ENCODE measurements around the gene ITCH.

Gene ITCH

DNA sequence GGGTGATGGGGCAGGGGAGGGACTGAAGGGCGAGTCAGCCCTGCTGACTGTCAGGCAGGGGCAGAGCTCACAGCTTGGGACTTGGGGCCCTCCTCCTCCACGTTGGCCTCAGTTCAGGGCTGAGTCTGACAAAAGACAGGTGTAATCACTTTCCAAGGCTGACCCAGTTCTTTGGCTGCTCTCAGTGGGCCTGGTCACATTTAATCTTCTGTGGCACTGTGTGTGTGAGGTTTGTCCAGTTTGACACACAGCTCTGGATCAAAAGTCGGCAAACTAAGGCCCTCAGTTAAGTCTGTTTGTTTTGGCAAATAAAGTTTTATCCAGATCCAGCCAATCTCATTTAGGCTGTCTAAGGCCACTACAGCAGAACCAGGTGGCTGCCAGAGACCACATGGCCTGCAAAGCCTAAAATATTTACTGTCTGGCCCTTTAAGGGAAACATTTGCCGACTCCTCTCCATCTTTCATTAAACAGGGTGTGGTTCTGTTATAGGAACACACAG, 190.3 kb downstream of the ITCH start:
- no peaks in the 10 kb centered on the region; a peak in 1 of 3 replicates for H3K36me3 ChIP-seq (ENCODE audit: control insufficient read depth in 2 of 2, insufficient read depth in 1 of 2, low read length in 2 of 2)
- no peak overlapping the region for H3K4me3 ChIP-seq (ENCODE audit: low read depth, low read length)
- ChIA-PET POLR2A (no interaction called here), CTCF (interaction anchor here (0.5 to 0.9 kb wide), 3 partner anchors 9 to 353 kb away, joined by 3 to 4 read pairs (median 3); no protein-coding TSS in a partner anchor)
- H3K9me3 ChIP-seq (ENCODE audit: control insufficient read depth, insufficient read depth, low read depth, low read length): no peaks in the 10 kb centered on the region
- no peak overlapping the region for H3K27ac ChIP-seq (ENCODE audit: extremely low read depth, low read depth, low read length)
- TF ChIP-seq, protein P1, sequence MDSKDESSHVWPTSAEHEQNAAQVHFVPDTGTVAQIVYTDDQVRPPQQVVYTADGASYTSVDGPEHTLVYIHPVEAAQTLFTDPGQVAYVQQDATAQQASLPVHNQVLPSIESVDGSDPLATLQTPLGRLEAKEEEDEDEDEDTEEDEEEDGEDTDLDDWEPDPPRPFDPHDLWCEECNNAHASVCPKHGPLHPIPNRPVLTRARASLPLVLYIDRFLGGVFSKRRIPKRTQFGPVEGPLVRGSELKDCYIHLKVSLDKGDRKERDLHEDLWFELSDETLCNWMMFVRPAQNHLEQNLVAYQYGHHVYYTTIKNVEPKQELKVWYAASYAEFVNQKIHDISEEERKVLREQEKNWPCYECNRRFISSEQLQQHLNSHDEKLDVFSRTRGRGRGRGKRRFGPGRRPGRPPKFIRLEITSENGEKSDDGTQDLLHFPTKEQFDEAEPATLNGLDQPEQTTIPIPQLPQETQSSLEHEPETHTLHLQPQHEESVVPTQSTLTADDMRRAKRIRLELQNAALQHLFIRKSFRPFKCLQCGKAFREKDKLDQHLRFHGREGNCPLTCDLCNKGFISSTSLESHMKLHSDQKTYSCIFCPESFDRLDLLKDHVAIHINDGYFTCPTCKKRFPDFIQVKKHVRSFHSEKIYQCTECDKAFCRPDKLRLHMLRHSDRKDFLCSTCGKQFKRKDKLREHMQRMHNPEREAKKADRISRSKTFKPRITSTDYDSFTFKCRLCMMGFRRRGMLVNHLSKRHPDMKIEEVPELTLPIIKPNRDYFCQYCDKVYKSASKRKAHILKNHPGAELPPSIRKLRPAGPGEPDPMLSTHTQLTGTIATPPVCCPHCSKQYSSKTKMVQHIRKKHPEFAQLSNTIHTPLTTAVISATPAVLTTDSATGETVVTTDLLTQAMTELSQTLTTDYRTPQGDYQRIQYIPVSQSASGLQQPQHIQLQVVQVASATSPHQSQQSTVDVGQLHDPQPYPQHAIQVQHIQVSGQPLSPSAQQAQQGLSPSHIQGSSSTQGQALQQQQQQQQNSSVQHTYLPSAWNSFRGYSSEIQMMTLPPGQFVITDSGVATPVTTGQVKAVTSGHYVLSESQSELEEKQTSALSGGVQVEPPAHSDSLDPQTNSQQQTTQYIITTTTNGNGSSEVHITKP (tag by site-specific recombination; IDR thresholded peaks at IDR 0.05): no peak
- TF ChIP-seq ZNF266 (tag by site-specific recombination; IDR thresholded peaks at IDR 0.05; ENCODE audit: low read depth): no peak
- TF ChIP-seq, protein P2, sequence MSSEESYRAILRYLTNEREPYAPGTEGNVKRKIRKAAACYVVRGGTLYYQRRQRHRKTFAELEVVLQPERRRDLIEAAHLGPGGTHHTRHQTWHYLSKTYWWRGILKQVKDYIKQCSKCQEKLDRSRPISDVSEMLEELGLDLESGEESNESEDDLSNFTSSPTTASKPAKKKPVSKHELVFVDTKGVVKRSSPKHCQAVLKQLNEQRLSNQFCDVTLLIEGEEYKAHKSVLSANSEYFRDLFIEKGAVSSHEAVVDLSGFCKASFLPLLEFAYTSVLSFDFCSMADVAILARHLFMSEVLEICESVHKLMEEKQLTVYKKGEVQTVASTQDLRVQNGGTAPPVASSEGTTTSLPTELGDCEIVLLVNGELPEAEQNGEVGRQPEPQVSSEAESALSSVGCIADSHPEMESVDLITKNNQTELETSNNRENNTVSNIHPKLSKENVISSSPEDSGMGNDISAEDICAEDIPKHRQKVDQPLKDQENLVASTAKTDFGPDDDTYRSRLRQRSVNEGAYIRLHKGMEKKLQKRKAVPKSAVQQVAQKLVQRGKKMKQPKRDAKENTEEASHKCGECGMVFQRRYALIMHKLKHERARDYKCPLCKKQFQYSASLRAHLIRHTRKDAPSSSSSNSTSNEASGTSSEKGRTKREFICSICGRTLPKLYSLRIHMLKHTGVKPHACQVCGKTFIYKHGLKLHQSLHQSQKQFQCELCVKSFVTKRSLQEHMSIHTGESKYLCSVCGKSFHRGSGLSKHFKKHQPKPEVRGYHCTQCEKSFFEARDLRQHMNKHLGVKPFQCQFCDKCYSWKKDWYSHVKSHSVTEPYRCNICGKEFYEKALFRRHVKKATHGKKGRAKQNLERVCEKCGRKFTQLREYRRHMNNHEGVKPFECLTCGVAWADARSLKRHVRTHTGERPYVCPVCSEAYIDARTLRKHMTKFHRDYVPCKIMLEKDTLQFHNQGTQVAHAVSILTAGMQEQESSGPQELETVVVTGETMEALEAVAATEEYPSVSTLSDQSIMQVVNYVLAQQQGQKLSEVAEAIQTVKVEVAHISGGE (tag by site-specific recombination; conservative IDR thresholded peaks at IDR 0.05; ENCODE audit: low read depth): no peak
- no peak for TF ChIP-seq ZNF510 (tag by site-specific recombination; IDR thresholded peaks at IDR 0.05; ENCODE audit: insufficient replicate concordance)
- no peak for TF ChIP-seq OSR2 (tag by site-specific recombination; IDR thresholded peaks at IDR 0.05)
- TF ChIP-seq, protein P3, sequence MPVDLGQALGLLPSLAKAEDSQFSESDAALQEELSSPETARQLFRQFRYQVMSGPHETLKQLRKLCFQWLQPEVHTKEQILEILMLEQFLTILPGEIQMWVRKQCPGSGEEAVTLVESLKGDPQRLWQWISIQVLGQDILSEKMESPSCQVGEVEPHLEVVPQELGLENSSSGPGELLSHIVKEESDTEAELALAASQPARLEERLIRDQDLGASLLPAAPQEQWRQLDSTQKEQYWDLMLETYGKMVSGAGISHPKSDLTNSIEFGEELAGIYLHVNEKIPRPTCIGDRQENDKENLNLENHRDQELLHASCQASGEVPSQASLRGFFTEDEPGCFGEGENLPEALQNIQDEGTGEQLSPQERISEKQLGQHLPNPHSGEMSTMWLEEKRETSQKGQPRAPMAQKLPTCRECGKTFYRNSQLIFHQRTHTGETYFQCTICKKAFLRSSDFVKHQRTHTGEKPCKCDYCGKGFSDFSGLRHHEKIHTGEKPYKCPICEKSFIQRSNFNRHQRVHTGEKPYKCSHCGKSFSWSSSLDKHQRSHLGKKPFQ (tag by site-specific recombination; IDR thresholded peaks at IDR 0.05): no peak
- no peaks in the 10 kb centered on the region for H3K4me1 ChIP-seq (ENCODE audit: control insufficient read depth, insufficient read depth, low read length)

DNA sequence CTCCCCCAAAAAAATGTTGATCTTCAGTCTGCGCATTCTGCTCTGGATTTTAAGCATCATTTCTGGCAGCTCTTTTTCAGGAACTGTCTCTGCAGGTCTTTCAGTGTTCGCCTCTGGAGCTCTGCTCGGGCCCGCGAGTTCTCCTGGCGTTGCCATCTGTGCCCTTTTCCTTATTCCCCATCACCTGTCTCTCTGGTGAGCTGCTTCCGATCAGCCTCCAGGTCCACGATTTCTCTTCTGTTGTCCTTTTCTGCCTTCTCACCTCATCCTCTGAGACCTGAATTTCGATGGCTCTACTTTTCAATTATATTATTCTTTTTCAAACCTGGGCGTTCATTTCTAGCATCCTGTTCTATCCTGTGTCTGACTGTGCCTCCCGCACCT, 194.9 kb downstream of the ITCH start:
- ChIA-PET CTCF (interaction anchor here (1.0 to 1.5 kb wide), 2 partner anchors 13 to 18 kb away, joined by 3 read pairs; no protein-coding TSS in a partner anchor), POLR2A (no interaction called here)
- H3K36me3 ChIP-seq (ENCODE audit: control insufficient read depth in 2 of 2, insufficient read depth in 1 of 2, low read length in 2 of 2): peaks cover 0 to 4% of the 10 kb centered on the region in 2 experiments; a peak in 2 of 3 replicates
- peak overlapping the region; percentile 47 for H3K27ac ChIP-seq (ENCODE audit: extremely low read depth, low read depth, low read length)
- TF ChIP-seq, protein P4, sequence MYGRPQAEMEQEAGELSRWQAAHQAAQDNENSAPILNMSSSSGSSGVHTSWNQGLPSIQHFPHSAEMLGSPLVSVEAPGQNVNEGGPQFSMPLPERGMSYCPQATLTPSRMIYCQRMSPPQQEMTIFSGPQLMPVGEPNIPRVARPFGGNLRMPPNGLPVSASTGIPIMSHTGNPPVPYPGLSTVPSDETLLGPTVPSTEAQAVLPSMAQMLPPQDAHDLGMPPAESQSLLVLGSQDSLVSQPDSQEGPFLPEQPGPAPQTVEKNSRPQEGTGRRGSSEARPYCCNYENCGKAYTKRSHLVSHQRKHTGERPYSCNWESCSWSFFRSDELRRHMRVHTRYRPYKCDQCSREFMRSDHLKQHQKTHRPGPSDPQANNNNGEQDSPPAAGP (tag by site-specific recombination; IDR thresholded peaks at IDR 0.05): no peak
- no peak for TF ChIP-seq ZNF530 (tag by site-specific recombination; IDR thresholded peaks at IDR 0.05; ENCODE audit: low read depth)
- no peaks in the 10 kb centered on the region for H3K4me1 ChIP-seq (ENCODE audit: control insufficient read depth, insufficient read depth, low read length)
- H3K9me3 ChIP-seq (ENCODE audit: control insufficient read depth, insufficient read depth, low read depth, low read length): no peaks in the 10 kb centered on the region
- peak overlapping the region; percentile 52 for H3K4me3 ChIP-seq (ENCODE audit: low read depth, low read length)
